ENCODE data around the gene HTT.

DNA sequence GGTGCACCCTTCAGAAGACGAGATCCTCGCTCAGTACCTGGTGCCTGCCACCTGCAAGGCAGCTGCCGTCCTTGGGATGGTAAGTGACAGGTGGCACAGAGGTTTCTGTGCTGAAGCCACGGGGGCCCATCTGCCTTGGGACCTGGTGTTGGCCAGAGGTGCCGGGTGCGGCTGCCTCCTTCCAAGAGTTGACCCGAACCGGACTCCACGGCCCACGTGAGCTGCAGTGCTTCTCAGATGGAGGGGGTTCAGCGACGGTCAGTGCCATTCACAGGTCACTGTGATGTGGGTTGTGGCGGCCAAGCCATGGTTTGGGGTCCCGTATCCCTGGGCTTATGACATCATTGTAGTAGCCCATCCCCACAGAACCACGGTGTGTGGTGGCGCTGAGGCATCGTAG, 155.5 kb downstream of the HTT start:
- TF ChIP-seq CTCF (IDR thresholded peaks at IDR 0.05) (no peak), POLR2A (IDR thresholded peaks at IDR 0.05) (no peak), EP300 (IDR thresholded peaks at IDR 0.05) (no peak)
